Retina (tissue), 1 donor: ENCODE data around the gene LEAP2.
"Not testable (repeated sequence)": the region's sequence is repeated elsewhere in the genome, so short reads cannot be mapped to it uniquely, and the experiment has no call there.

Source experiments
- DNase-seq: peaks from one replicate; pipeline ENCODE4 v3.0.0-alpha.2; 2016

LEAP2 gene

DNA sequence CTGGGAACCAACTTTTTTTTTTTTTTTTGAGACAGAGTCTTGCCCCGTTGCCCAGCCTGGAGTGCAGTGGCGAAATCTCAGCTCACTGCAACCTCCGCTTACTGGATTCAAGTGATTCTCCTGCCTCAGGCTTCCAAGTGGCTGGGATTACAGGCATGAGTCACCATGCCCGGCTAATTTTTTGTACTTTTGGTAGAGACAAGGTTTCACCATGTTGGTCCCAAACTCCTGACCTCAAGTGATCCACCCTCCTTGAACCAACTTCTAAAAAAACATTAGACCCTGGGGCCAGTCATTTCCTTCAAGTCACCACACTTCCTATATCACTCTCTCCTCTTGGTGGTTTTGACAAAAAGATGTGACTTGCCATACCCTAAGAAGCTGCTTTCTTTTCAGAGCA, 32.2 kb upstream of the LEAP2 start:
- no peak for DNase-seq

DNA sequence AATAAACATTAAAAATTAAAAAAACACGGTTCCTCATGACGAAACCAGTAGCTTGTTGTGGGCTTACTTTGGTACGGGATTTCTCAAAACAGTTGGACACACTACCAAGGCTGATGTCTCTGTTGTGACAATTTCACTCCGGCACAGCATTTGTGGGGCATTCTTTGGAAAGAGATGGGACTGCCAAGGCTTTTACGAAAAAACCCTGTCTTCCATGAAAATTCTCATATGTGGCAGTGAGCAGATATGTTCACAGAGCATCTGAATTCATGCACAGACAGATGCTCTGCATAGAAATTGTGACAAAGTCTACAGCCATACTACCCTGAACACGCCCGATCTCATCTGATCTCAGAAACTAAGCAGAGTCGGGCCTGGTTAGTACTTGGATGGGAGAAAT, 25.2 kb upstream of the LEAP2 start:
- DNase-seq: no peak

GRCh38 chr5:132849347-132849746, 24.1 kb upstream of the LEAP2 start:
- DNase-seq: no peak

DNA sequence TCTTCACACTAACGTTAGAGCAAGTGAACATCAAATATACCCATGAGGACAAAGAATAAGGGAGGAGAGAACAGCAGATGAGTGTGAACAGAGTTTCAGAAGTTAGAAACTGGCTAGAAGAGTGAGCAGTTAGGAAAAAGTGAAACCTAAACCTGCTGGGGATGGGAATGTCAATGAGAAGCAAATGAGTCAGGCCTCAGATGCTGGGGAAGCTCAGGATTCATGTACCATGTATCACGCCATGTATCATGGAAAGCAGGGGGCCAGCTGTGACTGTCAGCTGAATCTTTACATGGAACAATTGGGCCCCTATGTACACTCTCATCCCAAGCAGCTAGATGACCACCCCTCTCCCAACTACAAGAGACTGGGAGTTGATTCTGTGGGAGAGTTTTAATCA, 23.4 kb upstream of the LEAP2 start:
- no peak for DNase-seq

- DNase-seq: no peak
Observed at GRCh38 chr5:132853323-132853722, 20.1 kb upstream of the LEAP2 start.

DNA sequence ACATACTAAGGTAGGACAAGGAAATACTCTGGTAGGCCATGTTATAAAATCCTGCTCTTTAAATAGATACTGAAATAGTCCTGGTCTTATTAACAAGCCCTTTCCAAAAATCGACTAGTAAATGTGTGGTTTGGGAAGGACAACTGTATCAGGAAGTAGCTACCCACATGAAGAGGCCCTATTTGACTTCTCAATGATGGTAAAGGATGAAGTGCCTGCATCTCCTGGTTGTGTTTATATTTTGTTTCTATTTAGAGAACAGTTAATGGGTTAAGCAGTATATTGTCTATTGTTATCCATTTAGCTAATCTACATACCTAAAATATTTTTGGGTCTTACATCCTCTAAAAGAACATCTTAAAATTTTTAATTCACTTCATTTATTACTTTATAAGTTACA, 19.7 kb upstream of the LEAP2 start:
- no peak for DNase-seq

DNA sequence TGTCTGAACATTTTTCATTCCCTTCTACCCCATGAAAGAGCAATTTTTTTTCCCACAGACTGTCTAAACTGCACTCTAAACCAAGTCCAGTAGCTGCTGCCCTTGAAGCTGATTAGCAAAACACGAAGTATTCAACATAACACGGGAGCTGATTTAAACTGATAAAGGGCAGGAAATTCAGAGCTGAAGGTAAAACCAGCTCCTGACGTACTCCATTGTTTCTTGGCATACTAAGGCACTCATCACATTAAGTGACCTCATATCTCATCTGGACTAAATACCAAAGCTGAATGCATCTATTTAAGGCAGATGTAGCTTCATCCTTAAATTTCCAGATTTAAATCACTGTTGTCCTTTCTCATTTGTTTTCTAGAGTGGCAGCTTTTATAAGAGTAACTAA, 19.2 kb upstream of the LEAP2 start:
- no peak for DNase-seq

DNA sequence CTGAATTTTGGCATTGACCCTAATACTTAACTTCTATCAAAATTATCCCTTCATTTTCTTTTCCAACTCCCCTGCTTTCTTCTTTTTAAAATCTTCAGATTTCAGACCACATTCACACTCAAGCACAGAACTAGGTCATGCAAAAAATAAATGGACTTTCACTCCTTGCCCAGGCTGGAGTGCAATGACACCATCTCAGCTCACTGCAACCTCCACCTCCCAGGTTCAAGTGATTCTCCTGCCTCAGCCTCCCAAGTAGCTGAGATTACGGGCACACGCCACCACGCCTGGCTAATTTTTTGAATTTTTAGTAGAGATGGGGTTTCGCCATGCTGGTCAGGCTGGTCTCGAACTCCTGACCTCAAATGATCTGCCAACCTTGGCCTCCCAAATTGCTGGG, 18.5 kb upstream of the LEAP2 start:
- DNase-seq: not testable (repeated sequence)

DNA sequence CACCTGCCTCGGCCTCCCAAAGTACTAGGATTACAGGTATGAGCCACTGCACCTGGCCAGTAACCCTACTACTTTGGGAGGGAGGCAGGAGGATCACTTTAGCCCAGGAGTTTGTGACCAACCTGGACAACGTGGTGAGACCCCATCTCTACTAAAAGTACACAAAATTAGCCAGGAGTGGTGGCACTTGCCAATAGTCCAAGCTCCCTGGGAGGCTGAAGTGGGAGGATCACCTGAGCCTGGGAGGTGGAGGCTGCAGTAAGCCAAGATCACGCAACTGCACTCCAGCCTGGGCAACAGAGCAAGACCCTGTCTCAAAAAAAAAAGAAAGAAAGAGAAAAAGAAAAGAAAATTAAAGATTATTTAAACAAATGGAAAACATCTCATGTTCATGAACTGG, 17.5 kb upstream of the LEAP2 start:
- no peak for DNase-seq

DNA sequence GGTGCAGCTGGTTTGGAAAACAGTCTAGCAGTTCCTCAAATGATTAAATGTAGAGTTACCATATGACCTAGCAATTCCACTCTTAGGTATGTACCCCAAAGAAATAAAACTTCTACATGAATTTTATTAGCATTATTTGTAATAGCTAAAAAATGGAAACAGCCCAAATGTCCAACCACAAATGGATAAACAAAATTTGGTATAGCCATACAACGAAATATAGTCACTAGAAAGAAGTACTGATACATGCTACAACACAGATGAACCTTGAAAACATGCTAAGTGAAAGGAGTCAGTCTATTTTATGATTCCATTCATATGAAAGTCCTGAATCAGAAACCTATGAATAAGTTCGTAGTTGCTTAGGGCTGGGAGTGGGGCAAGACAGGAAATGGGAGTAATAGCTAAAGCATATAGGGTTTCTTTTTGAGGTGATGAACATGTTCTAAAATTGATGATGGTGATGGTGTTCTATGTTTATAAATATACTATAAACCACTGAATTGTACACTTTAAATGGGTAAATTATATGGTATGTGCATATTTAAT, 13.5 kb upstream of the LEAP2 start:
- DNase-seq: no peak

DNA sequence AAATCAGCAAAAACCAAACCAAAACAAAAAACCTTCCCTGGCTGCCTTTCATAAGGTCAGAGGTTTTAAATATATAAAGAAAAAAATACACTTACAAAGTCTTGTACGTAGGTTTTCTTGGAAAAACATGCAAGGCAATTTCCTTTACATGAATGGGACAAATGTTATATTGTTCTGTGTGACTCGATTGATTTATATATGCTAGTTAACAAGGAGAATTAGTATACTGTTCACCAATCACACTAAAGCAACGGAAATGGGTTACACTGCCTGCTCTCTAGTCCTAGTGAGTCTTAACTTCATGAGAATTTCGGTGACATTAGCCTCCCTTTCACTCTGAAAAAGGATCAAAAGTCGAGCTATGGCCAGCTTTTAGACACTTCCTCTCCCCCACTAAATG, 12.7 kb upstream of the LEAP2 start:
- no peak for DNase-seq

DNA sequence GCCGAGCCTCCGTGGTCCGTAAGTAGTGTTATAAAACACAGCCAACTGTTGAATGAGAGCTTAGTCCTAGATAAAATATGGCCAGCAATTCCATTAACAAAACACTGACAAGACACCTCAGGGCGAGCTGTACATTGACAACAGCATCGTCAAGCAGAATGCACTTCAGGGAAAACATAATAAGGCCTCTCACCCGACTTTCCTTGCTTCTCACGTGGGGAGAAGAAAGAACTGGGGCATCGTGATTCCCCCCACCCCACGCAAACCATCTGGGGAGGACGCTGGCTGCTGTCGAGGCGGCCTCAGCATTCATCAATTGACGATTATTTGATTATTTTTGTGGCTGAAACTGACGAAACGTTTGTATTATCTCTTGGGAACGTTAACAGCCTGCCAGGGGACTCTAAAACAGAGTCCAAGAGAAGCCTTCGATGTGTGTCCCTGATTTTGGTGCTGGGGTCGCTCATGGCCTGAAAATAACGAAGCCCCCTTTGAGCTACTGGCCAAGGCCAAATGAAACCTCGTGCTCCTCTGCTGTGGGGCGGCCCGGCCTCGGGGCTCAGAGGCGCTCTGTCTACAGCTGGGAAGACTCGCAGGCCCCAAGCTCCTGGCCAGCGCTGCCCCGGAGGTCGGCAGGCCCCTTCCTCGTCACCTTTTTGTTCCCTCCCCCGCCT, 7.7 kb upstream of the LEAP2 start:
- no peak for DNase-seq

GRCh38 chr5:132866342-132867045, 7.0 kb upstream of the LEAP2 start, which contains the start of the genes GDF9 and UQCRQ:
TSS of gene GDF9 (minus strand) at chr5:132866469. CDS start at chr5:132864533, 1,936 bp downstream.
TSS of gene UQCRQ (plus strand) at chr5:132866642. CDS start at chr5:132866882, 240 bp downstream.
- DNase-seq: peak; percentile 98

DNA sequence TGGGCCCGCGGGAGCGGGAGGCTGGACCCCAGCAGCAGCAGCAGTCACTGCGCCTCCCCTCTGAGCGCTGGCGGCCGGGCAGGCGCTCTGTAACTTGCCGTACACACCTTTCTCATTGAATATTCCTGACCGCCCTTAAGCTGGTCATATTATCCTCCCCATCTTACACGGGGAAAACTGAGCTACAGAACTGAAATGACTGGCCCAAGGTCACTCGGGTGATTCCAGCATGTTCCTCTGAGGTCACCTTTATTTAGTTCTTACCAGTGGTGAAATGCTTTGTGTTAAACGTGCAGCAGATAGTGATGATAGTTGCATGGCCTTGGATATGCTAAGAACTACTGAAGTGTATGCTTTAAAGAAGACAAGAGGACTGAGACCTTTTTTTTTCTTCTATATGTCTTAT, 6.4 kb upstream of the LEAP2 start:
- DNase-seq: no peak

GRCh38 chr5:132868754-132869153, 4.7 kb upstream of the LEAP2 start:
- DNase-seq: no peak

DNA sequence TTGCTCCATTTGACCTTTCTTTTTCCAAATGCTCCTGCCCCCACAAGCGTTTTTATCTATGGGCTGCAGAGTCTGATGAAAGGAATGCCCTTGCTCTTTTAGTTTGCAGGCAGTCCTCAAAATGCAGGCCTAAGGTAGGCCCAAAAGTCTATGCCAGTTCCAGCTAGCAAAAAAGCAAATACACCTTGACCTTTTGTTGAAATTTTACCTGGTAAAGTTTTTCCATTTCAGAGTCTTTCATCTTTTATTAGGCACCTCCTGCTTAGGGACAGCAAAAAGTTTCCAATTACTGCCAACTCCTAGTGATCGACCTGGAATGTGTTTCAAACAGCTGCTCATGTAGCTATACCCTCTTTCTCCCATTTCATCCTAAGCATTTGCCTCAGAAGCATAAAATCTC, 2.7 kb upstream of the LEAP2 start:
- no peak for DNase-seq

DNA sequence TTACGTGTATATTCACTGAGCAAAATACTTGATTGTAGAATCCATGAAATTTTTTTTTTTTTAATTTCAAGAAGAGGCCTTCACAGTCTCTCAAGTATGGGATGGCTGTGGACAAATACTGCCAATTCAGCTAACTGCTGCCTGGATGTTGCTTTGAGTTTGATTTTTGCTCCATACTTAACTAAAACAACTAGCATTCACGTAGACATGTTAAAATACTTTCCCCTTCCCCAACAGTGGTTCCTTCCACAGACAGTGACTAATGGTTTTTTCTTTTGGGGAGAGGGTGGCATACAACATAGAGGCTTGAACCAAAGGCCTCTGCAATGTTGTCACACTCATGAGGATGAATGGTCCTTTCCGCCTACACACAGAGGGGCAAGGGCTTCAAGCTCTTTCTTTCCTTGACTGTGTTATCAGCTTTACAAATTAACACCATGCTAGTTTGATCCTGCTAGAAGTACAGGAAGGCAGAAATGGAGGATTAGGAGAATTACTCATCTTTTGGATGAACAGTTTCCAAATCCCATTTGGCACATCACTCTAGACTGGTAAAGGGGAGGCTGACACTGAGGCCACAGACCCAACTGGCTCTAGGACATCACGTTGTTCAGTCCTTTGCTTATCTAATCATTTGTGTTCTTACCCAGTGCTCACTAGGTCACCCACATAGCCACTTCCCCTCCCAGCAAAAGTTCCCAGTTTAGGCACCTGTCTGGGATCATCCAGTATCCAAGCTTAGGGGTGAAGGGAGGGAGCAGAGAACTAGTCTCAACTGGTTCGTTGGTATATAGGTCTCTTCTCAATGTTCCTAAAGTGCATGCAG, 1.8 kb upstream of the LEAP2 start:
- no peak for DNase-seq

DNA sequence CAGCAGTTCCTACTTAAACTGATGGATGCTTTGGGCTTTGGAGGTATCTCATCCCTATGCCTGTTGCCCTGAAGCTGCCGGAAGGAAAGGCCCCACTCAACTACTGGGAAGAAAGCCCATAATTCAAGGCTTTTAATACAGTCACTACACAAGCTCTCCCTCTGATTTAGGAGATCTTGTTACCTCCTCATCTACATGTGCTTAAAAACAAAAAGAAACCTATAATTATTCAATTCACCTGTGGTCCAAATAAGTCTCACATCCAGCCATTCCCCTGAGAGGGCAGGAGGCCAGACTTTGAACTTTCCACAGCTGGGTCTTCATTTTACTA, 715 bp upstream of the LEAP2 start:
- no peak for DNase-seq

DNA sequence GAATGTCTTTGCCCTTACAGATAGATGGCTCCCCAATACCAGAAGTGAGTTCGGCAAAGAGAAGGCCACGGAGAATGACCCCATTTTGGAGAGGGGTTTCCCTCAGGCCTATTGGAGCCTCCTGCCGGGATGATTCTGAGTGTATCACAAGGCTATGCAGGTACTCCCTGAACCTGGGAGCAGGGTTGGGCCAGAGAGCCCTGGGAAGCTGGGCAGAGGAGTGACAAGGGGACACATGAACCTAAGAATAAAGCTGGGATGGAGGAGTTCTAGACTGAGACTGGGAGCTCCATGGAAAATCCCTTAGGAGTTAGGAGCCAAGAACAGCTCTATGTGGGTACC, 433 bp downstream of the LEAP2 start:
- DNase-seq: no peak

- DNase-seq: no peak
Observed at GRCh38 chr5:132876020-132876759, 2.7 kb downstream of the LEAP2 start.

DNA sequence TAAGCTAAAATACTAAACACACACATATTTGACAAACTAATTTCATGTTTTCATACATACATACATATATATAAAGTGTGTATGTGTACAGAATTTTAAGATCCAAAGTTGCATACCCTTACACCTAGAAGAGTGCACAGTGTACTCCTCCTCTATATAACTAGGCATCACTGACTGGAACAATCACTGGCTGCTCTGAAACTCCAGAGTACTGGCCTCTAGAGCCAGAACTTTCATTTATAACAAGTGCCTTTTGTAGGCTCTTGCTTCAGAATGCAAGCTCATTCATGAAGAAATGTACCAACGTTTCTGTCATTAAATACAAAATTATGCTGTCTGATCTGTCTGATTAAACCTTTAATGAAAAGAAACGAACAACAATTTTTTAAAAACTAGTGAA, 4.0 kb downstream of the LEAP2 start:
- DNase-seq: no peak

- no peak for DNase-seq
Observed at GRCh38 chr5:132877938-132878337, 4.5 kb downstream of the LEAP2 start.

- peak; percentile 45 for DNase-seq
Observed at GRCh38 chr5:132883261-132883834, 9.9 kb downstream of the LEAP2 start.
